HepG2 (cell line): Measurements from ENCODE around the gene GLDC. TPM values are rescaled to one million over a fixed set of nuclear protein-coding genes. Genes with fewer than 3 reads are reported as not detected.

ENCODE experiments used
- ATAC-seq: fragments of 200-7000 bp; cut with Tn5 transposase; 3 replicates; pipeline ENCODE4 v1.9.1; 2020; ENCODE audit warnings: mild to moderate bottlenecking, moderate library complexity
- BruUV-seq: library from RNA; stranded (reverse); fragments of 400-500 nt; replicated peaks from 2 replicates; lab custom pipeline; 2021; lab: Mats Ljungman, UMichigan
- CTCF ChIA-PET: fragments of 300-600 bp; formaldehyde crosslinking; extraction: SDS; loops from one replicate; lab custom pipeline; 2021; ENCODE audit warnings: low total read pairs, inconsistent platforms, low intra/inter-chr PET ratio; lab: Yijun Ruan, JAX
- POLR2A ChIA-PET: fragments of 350-600 bp; sonication (Branson Sonifier 250); formaldehyde crosslinking; loops from one replicate; lab custom pipeline; 2020; ENCODE audit warnings: antibody characterized with exemption, inconsistent platforms; lab: Yijun Ruan, JAX
- DNase-seq: peaks from one replicate; pipeline ENCODE4 v3.0.0-alpha.2; 2015; ENCODE audit warnings: low spot score
- FAIRE-seq: peaks from 3 replicates; lab custom pipeline; 2011; peaks lifted over from hg19 to GRCh38; lab: Jason Lieb, UNC
- H2AFZ ChIP-seq: one replicate; pipeline ENCODE4 v1.6.1; 2011; ENCODE audit warnings: low read length, inconsistent platforms
- H3K27ac ChIP-seq: fragments of 300-600 bp; 3 replicates; pipeline ENCODE4 v1.8.0; 2011; ENCODE audit warnings: mixed run types, mild to moderate bottlenecking, mixed read lengths, low read length, inconsistent platforms; ENCODE audit not compliant: insufficient read depth; ENCODE audit errors: extremely low read length
- H3K27me3 ChIP-seq, 2 experiments: fragments of 200-600 bp in 1 of 2; 2 replicates in 1 of 2; 3 replicates in 1 of 2; pipeline versions ENCODE4 v1.6.0 to v1.8.0; 2011; ENCODE audit warnings: low read length in 2 of 2, mild to moderate bottlenecking in 2 of 2, moderate library complexity in 2 of 2, inconsistent platforms in 1 of 2; ENCODE audit not compliant: insufficient read depth in 2 of 2, control insufficient read depth in 1 of 2
- H3K36me3 ChIP-seq, 2 experiments: fragments of 200-600 bp in 1 of 2; replicated peaks in 1 of 2; 2 replicates in 1 of 2; 3 replicates in 1 of 2; pipeline versions ENCODE4 v1.5.1 to v1.8.0; 2011; ENCODE audit warnings: low read length in 2 of 2, inconsistent platforms in 1 of 2; ENCODE audit not compliant: insufficient read depth in 2 of 2, control insufficient read depth in 1 of 2
- H3K4me1 ChIP-seq: 2 replicates; pipeline ENCODE4 v1.5.1; 2012; ENCODE audit warnings: low read length, inconsistent platforms; ENCODE audit not compliant: insufficient read depth
- H3K4me2 ChIP-seq: 2 replicates; pipeline ENCODE4 v1.6.0; 2011; ENCODE audit warnings: low read depth, low read length, inconsistent platforms
- H3K4me3 ChIP-seq, 3 experiments: fragments of 200-600 bp in 1 of 3; sonication (generic), shearing (Covaris generic) in 1 of 3; replicated peaks in 1 of 3; 2 replicates each; pipeline ENCODE4 v1.5.1; 2011 to 2016; ENCODE audit warnings: low read length in 3 of 3, inconsistent platforms in 2 of 3, low read depth in 2 of 3, mild to moderate bottlenecking in 2 of 3, control low read depth in 1 of 3, mixed read lengths in 1 of 3; ENCODE audit not compliant: insufficient read depth in 1 of 3
- H3K79me2 ChIP-seq: one replicate; pipeline ENCODE4 v1.6.1; 2011; ENCODE audit warnings: low read length, inconsistent platforms; ENCODE audit not compliant: insufficient read depth
- H3K9ac ChIP-seq: 2 replicates; pipeline ENCODE4 v1.6.0; 2011; ENCODE audit warnings: mild to moderate bottlenecking, low read depth, low read length, inconsistent platforms; ENCODE audit not compliant: insufficient read depth
- H3K9me3 ChIP-seq: 2 replicates; pipeline ENCODE4 v1.5.1; 2012; ENCODE audit warnings: mild to moderate bottlenecking, low read length
- H4K20me1 ChIP-seq: 2 replicates; pipeline ENCODE4 v1.6.0; 2011; ENCODE audit warnings: inconsistent platforms, mild to moderate bottlenecking, low read length, moderate library complexity; ENCODE audit not compliant: insufficient read depth
- EED ChIP-seq: sonication (generic); formaldehyde crosslinking; IDR thresholded peaks from 2 replicates; pipeline ENCODE4 v1.5.0; 2020; ENCODE audit warnings: mild to moderate bottlenecking, missing genetic modification reagents
- HCFC1 ChIP-seq: fragments of 150-350 bp; IDR thresholded peaks from 2 replicates; pipeline ENCODE4 v1.6.1; 2014; ENCODE audit warnings: low read depth, low read length
- LCORL ChIP-seq, 2 experiments: fragments of 450-650 bp in 1 of 2; sonication (generic) in 1 of 2; formaldehyde crosslinking in 1 of 2; IDR thresholded peaks; 2 replicates each; pipeline versions ENCODE4 v1.5.0 to v1.6.1; 2017 to 2020; ENCODE audit warnings: antibody characterized with exemption in 1 of 2, missing genetic modification reagents in 1 of 2
- MATR3 ChIP-seq: sonication (generic); formaldehyde crosslinking; IDR thresholded peaks from 2 replicates; pipeline ENCODE4 v1.4.0; 2020; ENCODE audit warnings: missing genetic modification reagents
- RELA ChIP-seq: sonication (generic); formaldehyde crosslinking; IDR thresholded peaks from 2 replicates; pipeline ENCODE4 v1.4.0; 2020; ENCODE audit warnings: missing genetic modification reagents
- ZFP36L1 ChIP-seq: sonication (generic); formaldehyde crosslinking; IDR thresholded peaks from 2 replicates; pipeline ENCODE4 v1.8.0; 2022; ENCODE audit warnings: mild to moderate bottlenecking, missing genetic modification reagents, moderate library complexity
- ZFX ChIP-seq: sonication (generic); formaldehyde crosslinking; IDR thresholded peaks from 2 replicates; pipeline ENCODE4 v1.4.0; 2020; ENCODE audit warnings: mild to moderate bottlenecking, low read depth, missing genetic modification reagents, moderate library complexity
- WGBS: methylation state at CpG from one replicate; pipeline ENCODE4 v1.1.6; 2017; ENCODE audit warnings: low lambda C conversion rate; 5-methylcytosine and 5-hydroxymethylcytosine counted together
- in situ Hi-C: cut with HindIII; loops from 2 replicates; pipeline ENCODE4 v1.10.0; 2017; ENCODE audit warnings: low pct_unique_long_range_greater_than_20kb; ENCODE audit not compliant: extremely low pct_ligation_motif_present
- intact Hi-C: fragments of 100-400 bp; cut with micrococcal nuclease; formaldehyde crosslinking; loops from one replicate; pipeline ENCODE4 v1.10.0; 2022; ENCODE audit not compliant: unreplicated experiment
- polyA plus RNA-seq, 8 experiments: library from polyadenylated mRNA; depleted of rRNA in 3 of 8; stranded (reverse) in 7 of 8; unstranded in 1 of 8; fragments of >200 nt; fragmentation: Illumina TruSeq in 4 of 8; extraction: Trizol in 4 of 8; gene quantifications; 2 replicates each; pipeline versions ENCODE4 v1.2.1 to v1.2.3, GENCODE V29; 2011 to 2016; ENCODE audit warnings: low read depth in 4 of 8, missing spikeins in 1 of 8, mixed read lengths in 1 of 8; ENCODE audit not compliant: insufficient read depth in 1 of 8
- total RNA-seq, 5 experiments: library from RNA; depleted of rRNA; stranded (reverse); fragments of >200 nt; fragmentation: Illumina TruSeq; extraction: Trizol; gene quantifications; 2 replicates each; pipeline ENCODE4 v1.2.3, GENCODE V29; 2016; ENCODE audit warnings: low read depth in 1 of 5
- TF ChIP-seq, protein P1 (sequence below): sonication (generic); formaldehyde crosslinking; IDR thresholded peaks from 2 replicates; pipeline ENCODE4 v1.4.0; 2020; ENCODE audit warnings: missing genetic modification reagents

Gene GLDC
- total and polyA plus RNA-seq, 2 of the 13 experiments (the other 11 are each of a cell fraction or from before 2014, with no cell fraction given), result 59.3 to 115 TPM

DNA sequence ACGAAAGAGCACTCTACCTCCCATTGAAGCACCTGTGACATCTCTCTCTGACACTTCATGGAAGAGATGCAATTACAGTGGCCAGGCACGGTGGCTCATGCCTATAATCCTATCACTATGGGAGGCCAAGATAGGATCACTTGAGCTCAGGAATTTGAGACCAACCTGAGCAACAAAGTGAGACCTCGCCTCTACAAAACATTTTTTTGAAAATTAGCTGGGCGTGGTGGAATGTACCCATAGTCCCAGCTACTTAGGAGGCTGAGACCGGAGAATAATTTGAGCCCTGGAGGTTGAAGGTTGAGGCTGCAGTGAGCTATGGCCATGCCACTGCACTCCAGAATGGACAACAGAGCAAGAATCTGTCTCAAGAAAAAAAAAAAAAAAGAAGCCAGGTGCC lies 45.5 kb downstream of the GLDC start (continued):
- TF ChIP-seq HCFC1, result no peak
- no peak for TF ChIP-seq ZFP36L1
- no peak for TF ChIP-seq EED (CRISPR knock-in tag)
- TF ChIP-seq, protein P1, sequence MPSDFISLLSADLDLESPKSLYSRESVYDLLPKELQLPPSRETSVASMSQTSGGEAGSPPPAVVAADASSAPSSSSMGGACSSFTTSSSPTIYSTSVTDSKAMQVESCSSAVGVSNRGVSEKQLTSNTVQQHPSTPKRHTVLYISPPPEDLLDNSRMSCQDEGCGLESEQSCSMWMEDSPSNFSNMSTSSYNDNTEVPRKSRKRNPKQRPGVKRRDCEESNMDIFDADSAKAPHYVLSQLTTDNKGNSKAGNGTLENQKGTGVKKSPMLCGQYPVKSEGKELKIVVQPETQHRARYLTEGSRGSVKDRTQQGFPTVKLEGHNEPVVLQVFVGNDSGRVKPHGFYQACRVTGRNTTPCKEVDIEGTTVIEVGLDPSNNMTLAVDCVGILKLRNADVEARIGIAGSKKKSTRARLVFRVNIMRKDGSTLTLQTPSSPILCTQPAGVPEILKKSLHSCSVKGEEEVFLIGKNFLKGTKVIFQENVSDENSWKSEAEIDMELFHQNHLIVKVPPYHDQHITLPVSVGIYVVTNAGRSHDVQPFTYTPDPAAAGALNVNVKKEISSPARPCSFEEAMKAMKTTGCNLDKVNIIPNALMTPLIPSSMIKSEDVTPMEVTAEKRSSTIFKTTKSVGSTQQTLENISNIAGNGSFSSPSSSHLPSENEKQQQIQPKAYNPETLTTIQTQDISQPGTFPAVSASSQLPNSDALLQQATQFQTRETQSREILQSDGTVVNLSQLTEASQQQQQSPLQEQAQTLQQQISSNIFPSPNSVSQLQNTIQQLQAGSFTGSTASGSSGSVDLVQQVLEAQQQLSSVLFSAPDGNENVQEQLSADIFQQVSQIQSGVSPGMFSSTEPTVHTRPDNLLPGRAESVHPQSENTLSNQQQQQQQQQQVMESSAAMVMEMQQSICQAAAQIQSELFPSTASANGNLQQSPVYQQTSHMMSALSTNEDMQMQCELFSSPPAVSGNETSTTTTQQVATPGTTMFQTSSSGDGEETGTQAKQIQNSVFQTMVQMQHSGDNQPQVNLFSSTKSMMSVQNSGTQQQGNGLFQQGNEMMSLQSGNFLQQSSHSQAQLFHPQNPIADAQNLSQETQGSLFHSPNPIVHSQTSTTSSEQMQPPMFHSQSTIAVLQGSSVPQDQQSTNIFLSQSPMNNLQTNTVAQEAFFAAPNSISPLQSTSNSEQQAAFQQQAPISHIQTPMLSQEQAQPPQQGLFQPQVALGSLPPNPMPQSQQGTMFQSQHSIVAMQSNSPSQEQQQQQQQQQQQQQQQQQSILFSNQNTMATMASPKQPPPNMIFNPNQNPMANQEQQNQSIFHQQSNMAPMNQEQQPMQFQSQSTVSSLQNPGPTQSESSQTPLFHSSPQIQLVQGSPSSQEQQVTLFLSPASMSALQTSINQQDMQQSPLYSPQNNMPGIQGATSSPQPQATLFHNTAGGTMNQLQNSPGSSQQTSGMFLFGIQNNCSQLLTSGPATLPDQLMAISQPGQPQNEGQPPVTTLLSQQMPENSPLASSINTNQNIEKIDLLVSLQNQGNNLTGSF (CRISPR knock-in tag), result no peak

DNA sequence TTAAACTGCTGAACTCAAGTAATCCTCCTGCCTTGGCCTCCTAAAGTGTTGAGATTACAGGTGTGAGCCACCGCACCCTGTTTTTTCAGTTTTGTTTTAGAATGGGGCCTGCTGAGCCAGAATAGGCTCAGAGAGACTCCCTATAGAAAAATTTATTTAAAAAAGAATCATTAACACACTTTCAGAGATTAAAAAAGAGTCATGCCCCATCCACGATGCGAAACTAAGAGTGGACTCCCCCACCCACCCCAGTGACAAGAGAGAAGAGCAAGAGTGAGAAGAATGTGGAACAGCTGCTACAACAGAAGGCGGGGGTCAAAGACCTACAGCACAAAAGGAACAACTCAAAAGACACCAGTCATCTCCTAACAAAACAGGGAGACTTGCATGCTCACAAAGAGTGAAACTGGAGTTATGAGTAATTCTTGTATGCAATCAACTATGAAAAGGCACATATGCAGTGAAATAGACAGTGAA lies 47.2 kb downstream of the GLDC start:
- Histone ChIP-seq H3K36me3 (peaks cover 16 to 67% of the 10 kb centered on the region in 2 experiments), H3K4me2 (no peak overlapping the region), H2AFZ (no peak overlapping the region), H3K9me3 (no peaks in the 10 kb centered on the region), H4K20me1 (no peaks in the 10 kb centered on the region), H3K9ac (no peak overlapping the region), H3K27ac (no peak overlapping the region), H3K27me3 (no peaks in the 10 kb centered on the region), H3K4me1 (peaks cover 12% of the 10 kb centered on the region; the same call in 1 of the 2 replicates), H3K79me2 (no peaks in the 10 kb centered on the region), H3K4me3 (no peak overlapping the region)
- no peak for TF ChIP-seq RELA
- TF ChIP-seq LCORL (IDR thresholded peaks at IDR 0.05), result no peak
- no peak for TF ChIP-seq LCORL (CRISPR knock-in tag; IDR thresholded peaks at IDR 0.05)
- TF ChIP-seq MATR3 (CRISPR knock-in tag), result no peak
- TF ChIP-seq ZFX (CRISPR knock-in tag), result no peak
- 93% methylated on average over 4 of the region's 4 CpGs for WGBS
- no TSS peak for BruUV-seq
- ATAC-seq (no peak), DNase-seq (no peak), FAIRE-seq (no peak)
- intact Hi-C loops (no loop called here), in situ Hi-C loops (no loop called here)
- CTCF ChIA-PET, result no interaction called here
- POLR2A ChIA-PET, result no interaction called here
